RCC 7860 (cell line): Measurements from ENCODE around the gene MCC.

ENCODE experiments used
- DNase-seq: peaks from one replicate; pipeline ENCODE4 v3.0.0-alpha.2; 2015; ENCODE audit warnings: low spot score
- FAIRE-seq: peaks from 2 replicates; lab custom pipeline; 2012; peaks lifted over from hg19 to GRCh38; lab: Jason Lieb, UNC

MCC gene

DNA sequence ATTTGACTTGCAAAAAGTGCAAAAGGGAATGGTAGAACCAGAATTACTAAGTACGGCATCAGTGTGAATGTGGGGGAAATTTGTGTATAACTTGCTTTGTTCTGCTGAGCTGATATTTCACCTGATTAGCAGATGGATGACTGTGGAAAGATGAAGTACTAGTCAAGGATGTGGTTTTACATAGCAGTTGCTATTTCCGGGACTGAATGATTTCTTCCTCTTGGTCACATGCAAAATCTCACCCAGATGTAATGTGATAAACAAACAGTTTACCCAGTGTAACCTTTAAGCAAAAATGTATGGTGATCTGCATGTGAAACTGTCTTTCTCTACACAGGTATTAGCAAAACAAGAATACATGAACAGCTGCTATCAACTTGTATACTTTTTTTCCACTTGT, 465.6 kb downstream of the MCC start:
- DNase-seq (no peak), FAIRE-seq (no peak)

DNA sequence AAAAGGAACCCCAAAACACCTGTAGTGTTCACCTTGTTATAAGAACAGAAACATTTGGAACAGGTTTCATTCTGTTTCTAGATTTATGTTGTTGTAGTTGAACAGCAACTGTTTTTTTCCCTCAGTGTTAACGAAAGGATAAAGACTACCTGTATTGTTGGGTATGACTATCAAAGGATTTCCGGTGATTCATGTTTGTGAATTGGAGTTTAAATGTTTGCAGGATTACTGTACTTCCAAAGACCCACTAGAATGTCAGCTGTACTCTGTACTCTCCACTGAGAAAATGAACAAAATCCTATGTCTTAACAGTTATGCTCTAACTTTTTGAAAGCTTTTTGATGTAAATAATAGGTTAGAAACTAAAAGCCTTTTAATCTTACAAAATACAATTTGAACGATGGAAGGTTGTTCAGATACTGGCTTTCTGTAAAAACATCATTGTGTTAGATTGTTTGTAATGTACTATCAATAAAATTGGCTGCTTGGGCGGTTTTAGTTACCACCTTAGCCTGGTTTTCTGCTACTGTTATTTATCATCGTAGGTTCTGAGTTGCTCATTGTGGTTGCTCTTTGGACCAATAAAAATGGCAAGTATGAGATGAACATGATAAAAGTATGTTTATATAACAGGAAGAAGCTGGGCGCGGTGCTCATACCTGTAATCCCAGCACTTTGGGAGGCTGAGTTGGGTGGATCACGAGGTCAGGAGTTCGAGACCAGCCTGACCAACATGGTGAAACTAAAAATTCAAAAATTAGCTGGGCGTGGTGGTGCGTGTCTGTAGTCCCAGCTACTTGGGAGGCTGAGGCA, 467.6 kb downstream of the MCC start:
- DNase-seq (peak; percentile 81), FAIRE-seq (peak; percentile 89)

DNA sequence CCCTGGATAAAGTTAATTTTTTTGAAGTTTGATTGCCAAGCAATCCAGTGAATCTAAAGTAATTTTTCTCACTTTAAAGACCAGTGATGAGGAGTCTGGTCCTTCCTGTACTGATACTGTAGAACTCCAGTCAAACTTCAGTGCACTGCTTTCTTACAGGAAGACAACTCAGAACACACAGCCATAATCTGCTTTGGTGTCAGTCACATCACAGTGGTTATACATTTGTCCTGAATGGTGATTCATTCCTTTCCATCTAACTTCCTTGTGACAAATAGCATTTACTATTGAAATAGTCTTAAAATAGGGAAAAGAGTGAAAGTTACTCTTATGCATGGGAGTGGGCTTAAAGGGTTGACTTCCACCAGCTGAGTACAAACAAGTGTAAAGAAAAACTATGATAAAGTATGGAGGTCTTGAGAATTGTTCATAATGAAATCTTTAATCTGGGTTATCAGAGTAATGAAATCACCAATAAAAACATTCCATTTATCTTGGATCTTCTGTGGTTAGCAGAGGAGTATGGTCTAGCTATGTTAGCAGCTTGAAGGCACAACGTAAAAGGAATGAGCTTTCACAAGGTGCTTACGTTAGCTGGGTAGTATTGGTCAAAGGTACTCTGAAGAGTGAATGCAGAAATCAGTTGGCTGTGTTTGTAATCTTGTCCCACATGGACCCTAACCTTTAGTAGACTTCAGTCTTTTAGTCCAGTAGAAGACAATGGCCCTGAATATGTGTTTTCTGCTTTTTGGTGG, 470.2 kb downstream of the MCC start:
- FAIRE-seq (peak; percentile 30), DNase-seq (peak; percentile 66)

DNA sequence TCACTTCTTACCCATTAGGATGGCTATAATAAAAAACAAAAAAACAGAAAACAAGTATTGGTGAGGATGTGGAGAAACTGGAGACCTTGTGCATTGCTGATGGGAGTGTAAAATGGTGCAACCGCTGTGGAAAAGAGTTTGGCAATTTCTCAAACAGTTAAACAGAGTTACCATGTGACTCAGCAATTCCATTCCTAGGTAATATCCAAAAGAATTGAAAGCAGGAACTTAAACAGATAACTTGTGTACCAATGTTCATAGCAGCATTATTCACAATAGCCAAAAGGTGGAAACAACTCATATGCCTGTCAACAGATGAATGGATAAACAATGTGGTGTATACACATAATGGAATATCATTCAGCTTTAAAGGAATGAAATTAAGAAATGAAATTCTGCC, 482.8 kb downstream of the MCC start:
- no peak for FAIRE-seq

DNA sequence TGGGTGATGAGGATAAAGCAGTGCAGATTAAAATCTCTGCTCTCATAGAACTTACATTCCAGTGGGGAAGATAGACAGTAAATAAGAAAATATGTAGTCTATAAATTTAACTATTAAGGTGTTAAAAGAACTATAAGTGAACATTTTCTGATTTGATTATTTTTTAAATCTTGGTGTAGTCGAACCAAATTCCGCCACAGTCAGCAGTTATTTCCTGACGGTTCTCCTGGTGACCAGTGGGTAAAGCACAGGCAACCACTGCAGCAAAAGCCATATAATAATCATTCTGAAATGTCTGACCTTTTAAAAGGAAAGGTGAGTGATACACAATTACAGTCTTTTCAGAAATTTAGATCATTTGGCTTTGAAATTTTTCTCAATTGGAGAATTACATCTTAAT, 484.5 kb downstream of the MCC start:
- FAIRE-seq = no peak
- DNase-seq = no peak

More for the DNA sequence above, 482.8 kb downstream of the MCC start:
- DNase-seq = no peak

DNA sequence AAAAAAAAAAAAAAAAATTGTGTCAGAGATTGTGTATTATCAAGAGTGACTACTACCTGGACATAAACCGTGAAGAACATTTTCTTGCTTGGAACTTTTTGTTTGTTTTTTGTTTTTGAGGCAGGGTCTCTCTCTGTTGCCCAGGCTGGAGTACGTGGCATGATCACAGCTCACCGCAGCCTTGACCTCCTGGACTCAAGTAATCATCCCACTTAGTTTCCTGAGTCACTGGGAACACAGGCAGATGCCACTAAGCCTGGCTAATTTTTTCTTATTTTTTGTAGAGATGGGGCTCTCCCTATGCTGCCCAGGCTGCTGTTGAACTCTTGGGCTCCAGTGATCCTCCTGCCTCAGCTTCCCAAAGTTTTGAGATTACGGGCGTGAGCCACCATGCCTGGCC, 485.8 kb downstream of the MCC start:
- DNase-seq = no peak
- no peak for FAIRE-seq

DNA sequence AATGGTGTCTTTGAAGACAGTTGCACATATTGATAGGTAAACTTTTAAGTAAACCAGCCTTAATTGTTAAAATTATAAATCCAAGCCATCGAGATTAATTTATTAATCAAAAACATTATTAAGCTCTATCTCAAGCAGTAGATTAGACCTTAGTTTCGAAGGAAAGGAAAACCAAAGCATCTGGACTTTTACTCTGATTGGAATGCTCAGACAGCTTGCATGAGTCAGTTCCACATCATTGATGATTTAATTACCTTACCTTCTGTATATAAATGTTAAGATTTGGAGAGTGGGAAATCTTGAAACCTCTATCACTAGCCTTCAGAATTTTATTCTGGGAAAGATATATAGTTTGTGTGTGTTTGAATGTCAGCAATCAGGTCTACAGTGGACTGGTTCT, 487.8 kb downstream of the MCC start:
- DNase-seq (no peak), FAIRE-seq (no peak)

DNA sequence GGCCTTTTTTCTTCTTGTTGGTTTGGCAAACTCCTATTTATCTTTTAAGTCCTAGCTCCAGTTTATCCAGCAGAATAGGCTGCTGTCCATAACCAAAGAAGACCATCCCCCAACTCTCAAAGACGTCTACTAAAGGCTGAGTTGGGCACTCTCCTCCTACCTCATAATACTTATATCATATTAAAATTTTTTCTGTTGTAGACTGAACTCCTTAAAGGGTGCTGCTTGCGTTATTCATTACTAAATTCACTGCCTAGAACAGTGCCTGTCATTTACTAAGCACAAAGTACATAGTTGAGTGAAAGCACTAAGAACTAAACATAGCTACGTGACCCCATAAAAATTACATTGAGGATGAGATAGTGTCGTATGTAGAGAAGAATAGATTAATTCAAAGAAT, 490.0 kb downstream of the MCC start:
- no peak for FAIRE-seq
- DNase-seq = no peak

DNA sequence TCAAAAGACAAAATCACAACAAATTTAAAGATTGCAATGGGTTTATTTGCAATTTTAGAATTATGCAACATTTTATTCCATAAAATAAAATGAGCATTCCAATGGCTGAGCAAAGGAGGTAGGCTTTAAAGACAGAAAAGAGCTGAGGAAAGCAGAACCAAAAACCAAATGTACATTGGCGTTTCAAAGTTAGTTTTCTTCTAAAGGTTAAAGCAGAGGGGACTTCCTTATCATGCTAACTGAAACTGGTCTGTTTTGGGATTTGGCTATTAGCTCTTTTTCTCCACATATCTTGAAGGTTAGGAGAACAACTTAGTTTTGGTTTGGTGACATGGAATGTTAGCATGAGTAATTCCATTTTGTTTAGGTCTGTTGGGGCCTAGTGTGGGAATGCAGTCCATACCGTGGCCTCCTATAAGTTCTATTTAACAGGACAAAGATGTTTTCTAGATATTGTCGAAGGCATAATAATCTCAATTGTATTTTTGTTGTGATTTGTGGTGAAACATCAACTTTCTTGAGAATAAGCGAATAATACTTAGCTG, 491.4 kb downstream of the MCC start:
- no peak for DNase-seq
- no peak for FAIRE-seq

DNA sequence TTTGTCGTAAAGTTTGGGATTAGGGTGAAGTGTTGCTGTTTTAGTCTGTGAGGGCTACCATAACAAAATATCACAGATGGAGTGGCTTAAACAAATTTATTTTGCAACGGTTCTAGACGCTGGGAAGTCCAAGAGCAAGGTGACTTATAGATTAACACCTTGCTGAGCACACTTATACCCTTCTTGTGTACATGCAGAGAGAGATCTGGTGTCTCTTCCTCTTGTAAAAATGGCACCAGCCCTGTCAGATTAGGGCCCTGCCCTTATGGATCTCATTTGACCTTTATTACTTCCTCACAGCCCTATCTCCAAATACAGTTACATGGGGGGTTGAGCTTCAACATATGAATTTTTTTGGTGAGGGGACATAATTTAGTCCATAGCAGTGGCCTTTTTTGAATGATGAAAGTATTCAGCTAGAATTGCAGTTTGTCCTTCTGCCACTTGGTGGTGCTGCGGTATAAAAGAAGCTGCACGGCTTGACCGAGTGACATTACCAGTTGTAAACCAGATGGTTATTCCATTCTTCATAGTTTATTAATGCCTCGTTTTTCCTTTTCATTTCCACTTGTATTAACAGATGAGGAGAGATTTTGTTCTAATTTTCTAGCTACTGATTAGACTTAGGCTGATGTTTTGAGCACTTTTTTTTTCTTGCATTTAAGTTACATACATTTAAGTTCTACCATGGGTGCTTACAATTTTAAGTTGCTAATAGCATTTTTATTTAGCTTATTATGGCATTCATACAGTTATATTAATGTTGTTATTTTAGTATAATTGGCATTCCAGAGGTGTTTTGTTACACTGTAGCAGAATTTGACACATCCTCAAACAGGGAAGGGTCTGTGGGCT, 492.3 kb downstream of the MCC start:
- FAIRE-seq (peak; percentile 79), DNase-seq (peak; percentile 43)

DNA sequence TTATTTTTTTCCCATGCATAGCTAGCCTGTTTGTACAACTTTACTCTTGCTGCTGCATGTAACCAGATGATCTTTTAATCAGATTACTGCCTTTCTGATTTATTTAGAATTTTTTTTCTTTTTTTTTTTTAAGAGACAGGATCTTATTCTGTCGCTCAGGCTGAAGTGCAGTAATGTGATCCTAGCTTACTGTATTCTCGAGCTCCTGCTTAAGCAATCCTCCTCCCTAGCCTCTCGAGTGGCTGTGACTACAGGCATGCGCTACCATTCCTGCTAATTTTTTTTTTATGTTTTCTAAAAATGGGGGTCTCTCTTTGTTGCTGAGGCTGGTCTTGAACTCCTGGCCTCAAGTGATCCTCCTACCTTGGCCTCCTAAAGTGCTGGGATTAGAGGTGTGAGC, 502.0 kb downstream of the MCC start:
- no peak for FAIRE-seq

DNA sequence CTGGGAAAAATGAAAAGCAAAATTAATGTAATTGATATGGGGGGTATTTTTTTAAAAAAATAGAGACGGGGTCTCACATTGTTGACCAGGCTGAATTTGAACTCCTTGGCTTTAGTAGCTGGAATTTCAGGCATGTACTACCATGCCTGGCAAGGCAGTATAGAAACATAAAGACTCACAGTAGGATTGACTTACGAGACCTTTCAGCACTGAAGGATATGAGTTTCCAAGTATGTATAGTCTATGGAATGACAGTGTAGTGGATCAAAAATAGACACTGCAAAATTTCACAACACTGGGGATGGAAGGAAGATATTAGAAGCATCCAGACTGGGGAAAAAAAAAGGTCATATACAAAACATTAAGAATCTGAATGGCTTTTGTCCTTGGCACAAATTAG, 504.9 kb downstream of the MCC start:
- no peak for FAIRE-seq

More for the DNA sequence above, 502.0 kb downstream of the MCC start:
- DNase-seq = no peak

DNA sequence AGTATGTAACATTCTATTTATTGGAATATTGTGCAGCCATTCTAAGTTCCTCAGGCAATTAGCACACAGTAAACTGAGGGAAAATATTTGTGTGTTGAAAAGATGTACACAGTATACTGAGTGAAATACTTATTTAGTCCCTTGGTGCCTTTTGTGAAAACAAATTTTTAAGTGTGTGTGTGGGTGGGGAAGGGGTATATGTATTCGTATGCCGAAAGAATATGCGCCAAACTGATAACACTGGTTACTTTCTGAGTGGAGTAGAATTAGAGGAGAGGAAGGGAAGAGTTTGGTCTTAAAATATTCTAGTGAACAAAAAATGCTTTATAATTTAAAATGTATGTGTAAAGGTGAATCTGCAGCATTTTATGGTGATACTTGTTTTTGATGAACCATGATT, 508.5 kb downstream of the MCC start:
- DNase-seq (no peak), FAIRE-seq (no peak)

More for the DNA sequence above, 504.9 kb downstream of the MCC start:
- no peak for DNase-seq

DNA sequence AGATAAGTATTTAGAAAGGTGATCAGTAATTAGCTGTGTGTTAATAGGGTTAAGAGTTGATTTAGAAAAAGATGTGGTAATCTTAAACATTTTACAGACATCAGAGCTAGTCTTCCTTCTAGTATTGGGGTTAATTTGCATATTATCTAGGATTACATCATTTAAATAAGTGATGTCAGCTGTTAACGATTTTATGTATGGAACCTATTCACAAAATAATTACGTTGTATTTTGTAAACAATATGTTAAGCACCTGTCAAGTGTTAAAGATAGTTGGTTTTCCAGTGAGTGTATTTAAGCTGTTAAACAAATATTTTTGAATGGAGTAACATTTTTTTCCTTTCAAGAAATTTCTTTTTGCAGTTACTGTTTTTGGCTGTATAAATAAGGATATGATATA, 509.4 kb downstream of the MCC start:
- FAIRE-seq = no peak
- no peak for DNase-seq

DNA sequence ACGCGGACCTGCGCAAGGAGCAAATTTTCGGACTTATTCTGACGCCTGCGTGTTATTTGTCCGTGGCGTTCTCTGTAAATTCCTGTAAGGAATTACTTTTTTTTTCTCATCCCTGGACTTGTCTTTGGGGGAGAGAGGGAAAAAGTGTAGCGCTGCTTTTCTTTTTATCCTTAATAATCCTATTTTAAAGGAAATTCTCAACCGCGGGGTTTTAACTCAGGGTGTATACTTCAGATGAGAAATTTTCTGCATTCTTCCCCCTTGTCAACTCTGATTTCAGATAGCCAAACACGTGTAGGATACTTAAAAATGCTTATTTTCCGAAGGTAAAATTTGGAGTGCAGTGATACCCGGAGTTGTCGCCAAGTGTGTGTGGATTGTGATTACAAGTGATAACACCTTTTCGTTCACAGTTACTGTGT, 510.8 kb downstream of the MCC start:
- DNase-seq = no peak
- FAIRE-seq = no peak

DNA sequence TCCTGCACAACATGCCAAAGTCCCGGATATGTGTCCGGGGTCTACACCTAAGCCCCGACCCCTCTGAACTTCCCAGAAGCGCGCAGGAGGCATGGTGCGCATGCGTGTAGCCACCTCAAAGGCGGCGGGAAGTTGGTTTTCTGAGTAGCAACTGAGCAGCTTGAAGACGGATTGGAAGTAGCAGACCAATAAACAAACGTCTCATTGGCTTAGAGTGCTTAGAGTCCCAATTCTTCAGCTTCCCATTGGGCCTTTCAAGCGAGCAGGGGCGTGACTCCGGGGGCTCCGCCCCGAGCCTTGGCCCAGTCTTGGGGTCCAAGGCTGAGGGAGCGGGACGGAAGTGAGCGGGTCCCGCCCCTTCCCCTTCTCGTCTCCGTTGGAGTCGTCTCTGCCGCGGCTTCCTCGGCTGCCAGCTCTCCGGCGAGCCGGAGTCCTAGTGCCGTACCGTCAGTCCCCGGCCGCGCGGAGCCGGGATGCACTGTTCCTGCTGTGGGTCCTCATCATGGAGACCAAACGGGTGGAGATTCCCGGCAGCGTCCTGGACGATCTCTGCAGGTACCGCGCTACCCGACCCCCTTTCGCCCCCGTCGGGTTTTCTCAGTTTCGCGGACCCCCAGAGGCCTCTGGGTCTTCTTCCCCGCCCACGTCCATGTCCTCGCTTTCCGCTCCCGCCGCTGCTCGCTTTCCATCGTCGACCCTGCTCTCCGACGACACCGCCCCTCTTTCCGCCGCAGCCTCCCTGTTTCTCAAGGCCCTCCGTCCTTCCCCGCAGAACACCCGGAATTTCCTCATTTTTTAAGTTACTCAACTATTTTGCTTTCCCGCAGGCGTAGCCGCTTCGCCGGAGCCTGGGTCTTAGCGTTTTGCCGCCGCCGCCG, 511.6 kb downstream of the MCC start, which contains the start of gene DCP2:
Gene DCP2 (plus strand): TSS at position 367 of the 878 bp plus-strand sequence. CDS start 136 bp downstream, at position 503.
- DNase-seq = peak; percentile 99
- peak; percentile 91 for FAIRE-seq

DNA sequence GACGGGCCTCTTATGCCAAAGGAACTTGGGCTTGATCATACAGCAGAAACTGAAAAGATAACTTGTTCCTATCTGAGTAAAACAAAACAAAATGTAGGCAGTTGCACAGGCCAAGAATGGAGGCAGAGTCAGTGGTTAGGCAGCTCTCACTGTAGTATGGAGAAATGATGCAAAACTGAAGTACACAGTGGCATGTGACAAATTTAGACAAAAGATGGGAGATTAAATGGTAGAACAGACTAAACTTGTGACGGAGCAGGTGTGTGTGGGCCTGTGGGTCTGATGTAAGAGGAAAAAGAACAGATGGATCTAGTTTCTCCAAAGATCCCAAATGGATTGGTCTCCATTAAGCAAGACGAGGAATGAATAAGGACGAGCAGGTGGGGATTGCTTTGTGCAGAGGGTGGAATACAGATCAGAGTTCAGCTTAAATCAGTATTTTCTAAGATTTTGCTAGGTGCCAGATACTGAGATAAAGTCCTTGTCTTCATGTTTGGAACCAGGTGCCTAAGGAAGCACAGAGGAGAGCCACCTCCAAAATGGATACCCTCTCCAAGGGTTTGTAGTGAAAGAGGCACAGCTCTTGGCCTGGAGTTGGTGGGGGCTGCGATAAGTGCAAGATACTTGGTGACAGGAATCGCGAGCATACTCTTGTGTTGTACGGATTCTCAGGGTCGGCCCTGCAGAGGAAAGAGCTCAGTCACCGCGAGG, 512.4 kb downstream of the MCC start:
- FAIRE-seq = no peak

DNA sequence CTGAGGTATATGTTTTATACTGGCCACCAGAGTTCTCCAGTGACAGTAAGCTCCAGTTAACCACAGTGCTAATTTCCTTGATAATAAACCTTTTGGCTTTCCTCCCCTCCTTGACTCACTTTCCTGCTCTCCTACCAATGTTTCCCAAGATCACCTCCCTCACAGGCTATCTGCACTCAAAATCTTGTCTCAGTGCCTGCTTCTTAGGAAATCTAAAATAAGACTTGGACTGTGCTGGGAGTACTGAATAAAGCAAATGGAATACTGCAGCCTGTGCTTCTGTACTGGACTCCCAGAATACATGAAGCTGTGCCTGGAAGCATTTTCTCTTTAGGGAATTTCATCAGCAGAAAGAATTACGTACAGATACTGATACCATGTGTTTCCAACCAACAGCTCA, 513.4 kb downstream of the MCC start:
- no peak for DNase-seq
- FAIRE-seq = no peak

More for the DNA sequence above, 512.4 kb downstream of the MCC start:
- DNase-seq = no peak

DNA sequence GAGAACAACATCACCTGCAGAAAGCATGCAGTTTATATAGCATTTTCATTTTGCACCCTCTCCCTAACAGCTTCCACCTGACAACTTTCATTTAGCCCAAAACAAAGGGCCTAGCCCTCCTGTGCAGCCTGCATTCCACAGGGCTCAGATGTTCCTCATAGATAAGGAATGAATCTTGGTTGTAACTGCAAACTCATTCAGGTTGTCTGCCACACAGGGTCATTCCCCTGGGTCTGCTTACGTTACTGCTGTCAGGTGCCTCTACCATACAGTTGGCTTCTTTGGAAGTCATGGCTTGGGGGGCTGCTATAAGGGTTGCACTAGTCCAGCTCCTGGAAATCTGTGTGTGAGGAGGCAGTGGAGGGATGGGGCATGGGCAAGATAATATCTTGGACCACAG, 514.3 kb downstream of the MCC start:
- no peak for FAIRE-seq
- DNase-seq = no peak
